Endodermal cell (in vitro differentiated cells): ENCODE data around the gene EGFR. TPM values are rescaled to one million over a fixed set of nuclear protein-coding genes. Genes with fewer than 3 reads are reported as not detected.

Experiments
- DNase-seq: peaks from one replicate; pipeline ENCODE4 v3.0.0-alpha.2; 2017
- H3K27ac ChIP-seq: 2 replicates; pipeline ENCODE4 v1.5.1; 2013; ENCODE audit warnings: mild to moderate bottlenecking, low read depth, low read length, moderate library complexity
- H3K27me3 ChIP-seq: 2 replicates; pipeline ENCODE4 v1.6.1; 2013; ENCODE audit warnings: mild to moderate bottlenecking, low read length, moderate library complexity; ENCODE audit not compliant: insufficient read depth, control insufficient read depth, poor library complexity, severe bottlenecking
- H3K36me3 ChIP-seq: 2 replicates; pipeline ENCODE4 v1.7.0; 2013; ENCODE audit warnings: mild to moderate bottlenecking, low read length, moderate library complexity; ENCODE audit not compliant: control insufficient read depth, insufficient read depth
- H3K4me1 ChIP-seq: one replicate; pipeline ENCODE4 v1.7.0; 2013; ENCODE audit warnings: low read length; ENCODE audit not compliant: control insufficient read depth, insufficient read depth
- H3K4me3 ChIP-seq: 2 replicates; pipeline ENCODE4 v1.5.1; 2013; ENCODE audit warnings: mild to moderate bottlenecking, low read length, moderate library complexity
- H3K9ac ChIP-seq: 2 replicates; pipeline ENCODE4 v1.6.1; 2013; ENCODE audit warnings: mild to moderate bottlenecking, low read length, moderate library complexity; ENCODE audit not compliant: poor library complexity, severe bottlenecking; ENCODE audit errors: extremely low read depth
- H3K9me3 ChIP-seq: 2 replicates; pipeline ENCODE4 v1.6.1; 2013; ENCODE audit warnings: mild to moderate bottlenecking, low read length, moderate library complexity; ENCODE audit not compliant: control insufficient read depth
- H3K27ac Mint-ChIP-seq: 2 replicates; pipeline ENCODE4 v1.8.0; 2020; ENCODE audit warnings: mixed read lengths
- H3K27me3 Mint-ChIP-seq: 2 replicates; pipeline ENCODE4 v1.8.0; 2021; ENCODE audit warnings: mild to moderate bottlenecking, mixed read lengths; ENCODE audit not compliant: insufficient read depth
- H3K36me3 Mint-ChIP-seq: 2 replicates; pipeline ENCODE4 v1.8.0; 2020; ENCODE audit warnings: low read depth, mixed read lengths
- H3K4me1 Mint-ChIP-seq: 2 replicates; pipeline ENCODE4 v1.8.0; 2020; ENCODE audit warnings: mixed read lengths
- H3K4me3 Mint-ChIP-seq: 2 replicates; pipeline ENCODE4 v1.8.0; 2020; ENCODE audit warnings: mild to moderate bottlenecking, moderate library complexity, mixed read lengths
- H3K9me3 Mint-ChIP-seq: 2 replicates; pipeline ENCODE4 v1.8.0; 2020; ENCODE audit warnings: mild to moderate bottlenecking, mixed read lengths
- CTCF ChIP-seq: fragments of 200-600 bp; sonication (generic); conservative IDR thresholded peaks from 2 replicates; pipeline ENCODE4 v1.5.0; 2021; ENCODE audit warnings: antibody characterized with exemption, mild to moderate bottlenecking
- WGBS, 2 experiments: methylation state at CpG; one replicate each; pipeline versions ENCODE4 v1.1.5 to v1.1.7; 2013; ENCODE audit warnings: missing lambda C conversion rate in 2 of 2, mixed read lengths in 1 of 2; ENCODE audit not compliant: insufficient coverage in 1 of 2, insufficient read length in 1 of 2; 5-methylcytosine and 5-hydroxymethylcytosine counted together
- total RNA-seq, 2 donors: library from RNA; stranded (reverse); fragmentation: NEBNext Ultra II Directional in 1 of 2; extraction: Animal tissue kit (Norgen Biotek cat#: 25700) in 1 of 2; gene quantifications; 2 replicates in 1 of 2; 3 replicates in 1 of 2; pipeline ENCODE4 v1.2.1, GENCODE V29; 2021

The EGFR gene
- total RNA-seq, 2 donors from 2014 or later = 5.0 to 5.8 TPM

- Mint-ChIP-seq H3K4me3 (no peak overlapping the region), H3K9me3 (no peaks in the 10 kb centered on the region), H3K36me3 (no peaks in the 10 kb centered on the region), H3K27me3 (no peaks in the 10 kb centered on the region), H3K4me1 (no peaks in the 10 kb centered on the region), H3K27ac (no peak overlapping the region)
- TF ChIP-seq CTCF = no peak
- H3K4me1 ChIP-seq = no peaks in the 10 kb centered on the region
- H3K9me3 ChIP-seq = no peaks in the 10 kb centered on the region
- H3K4me3 ChIP-seq = no peak overlapping the region
- no peak for DNase-seq
- no peak overlapping the region for H3K9ac ChIP-seq
- no peaks in the 10 kb centered on the region for H3K36me3 ChIP-seq
- H3K27ac ChIP-seq = no peak overlapping the region
- no peaks in the 10 kb centered on the region for H3K27me3 ChIP-seq
- 91 to 98% methylated on average over 4 to 7 of the region's 7 CpGs for WGBS, 2 experiments
These were observed 101.3 kb downstream of the EGFR start for GRCh38 chr7:55120074-55120473.

- DNase-seq = no peak
- Mint-ChIP-seq H3K9me3 (no peaks in the 10 kb centered on the region), H3K27me3 (no peaks in the 10 kb centered on the region), H3K27ac (no peak overlapping the region), H3K4me1 (no peaks in the 10 kb centered on the region), H3K36me3 (no peaks in the 10 kb centered on the region), H3K4me3 (no peak overlapping the region)
- TF ChIP-seq CTCF = no peak
- no peaks in the 10 kb centered on the region for H3K9me3 ChIP-seq
- H3K36me3 ChIP-seq = no peaks in the 10 kb centered on the region
- WGBS, 2 experiments = 94 to 100% methylated on average over 3 to 7 of the region's 7 CpGs
- H3K27me3 ChIP-seq = no peaks in the 10 kb centered on the region
- H3K4me3 ChIP-seq = no peak overlapping the region
- no peaks in the 10 kb centered on the region for H3K4me1 ChIP-seq
- no peak overlapping the region for H3K9ac ChIP-seq
- no peak overlapping the region for H3K27ac ChIP-seq
These were observed 101.8 kb downstream of the EGFR start for GRCh38 chr7:55120501-55121198.

GRCh38 chr7:55121249-55121648, 102.4 kb downstream of the EGFR start:
- no peak for DNase-seq
- no peak overlapping the region for H3K27ac ChIP-seq
- H3K4me3 Mint-ChIP-seq = no peak overlapping the region
- H3K9me3 Mint-ChIP-seq = no peaks in the 10 kb centered on the region
- H3K4me1 Mint-ChIP-seq = no peaks in the 10 kb centered on the region
- no peaks in the 10 kb centered on the region for H3K9me3 ChIP-seq
- H3K27ac Mint-ChIP-seq = no peak overlapping the region
- no peak overlapping the region for H3K9ac ChIP-seq
- TF ChIP-seq CTCF = no peak
- no peaks in the 10 kb centered on the region for H3K36me3 ChIP-seq
- no peaks in the 10 kb centered on the region for H3K27me3 Mint-ChIP-seq
- H3K27me3 ChIP-seq = no peaks in the 10 kb centered on the region
- no peaks in the 10 kb centered on the region for H3K36me3 Mint-ChIP-seq
- WGBS, 2 experiments = 87% methylated on average over 5 of the region's 5 CpGs; no CpG with 5 or more reads in 1 of the 2 experiments
- H3K4me3 ChIP-seq = no peak overlapping the region
- no peaks in the 10 kb centered on the region for H3K4me1 ChIP-seq
